ENCODE results near the gene NOTUM. TPM values are rescaled to one million over a fixed set of nuclear protein-coding genes. Genes with fewer than 3 reads are reported as not detected.

The NOTUM gene
- total RNA-seq, 2 experiments from 2014 or later: not detected

GRCh38 chr17:81924557-81925532 lies 36.1 kb downstream of the NOTUM start:
- peak overlapping the region; percentile 77 for H3K4me3 Mint-ChIP-seq
- no peaks in the 10 kb centered on the region for H3K9me3 Mint-ChIP-seq
- H3K36me3 Mint-ChIP-seq (ENCODE audit: low read depth): peaks cover 4% of the 10 kb centered on the region
- peaks cover 20% of the 10 kb centered on the region for H3K4me1 Mint-ChIP-seq (ENCODE audit: low read depth)
- H3K36me3 ChIP-seq (ENCODE audit: insufficient read depth, low read length): peaks cover 4% of the 10 kb centered on the region
- POLR2A ChIA-PET: interaction anchor here (0.7 to 3.5 kb wide), 4 partner anchors 8 to 222 kb away, joined by 3 to 26 read pairs (median 3); partner anchors contain the start of gene SIRT7
- peaks cover 16 to 17% of the 10 kb centered on the region in 2 experiments for H3K27me3 ChIP-seq (ENCODE audit: control insufficient read depth in 1 of 2, insufficient read depth in 2 of 2, low read length in 2 of 2)
- H3K4me1 ChIP-seq (ENCODE audit: insufficient read depth, low read length): peaks cover 55% of the 10 kb centered on the region
- H3K27ac ChIP-seq (ENCODE audit: low read depth in 1 of 2, low read length in 2 of 2): peak overlapping the region in 1 of 2 donors; percentile 13
- TF ChIP-seq, protein P1, sequence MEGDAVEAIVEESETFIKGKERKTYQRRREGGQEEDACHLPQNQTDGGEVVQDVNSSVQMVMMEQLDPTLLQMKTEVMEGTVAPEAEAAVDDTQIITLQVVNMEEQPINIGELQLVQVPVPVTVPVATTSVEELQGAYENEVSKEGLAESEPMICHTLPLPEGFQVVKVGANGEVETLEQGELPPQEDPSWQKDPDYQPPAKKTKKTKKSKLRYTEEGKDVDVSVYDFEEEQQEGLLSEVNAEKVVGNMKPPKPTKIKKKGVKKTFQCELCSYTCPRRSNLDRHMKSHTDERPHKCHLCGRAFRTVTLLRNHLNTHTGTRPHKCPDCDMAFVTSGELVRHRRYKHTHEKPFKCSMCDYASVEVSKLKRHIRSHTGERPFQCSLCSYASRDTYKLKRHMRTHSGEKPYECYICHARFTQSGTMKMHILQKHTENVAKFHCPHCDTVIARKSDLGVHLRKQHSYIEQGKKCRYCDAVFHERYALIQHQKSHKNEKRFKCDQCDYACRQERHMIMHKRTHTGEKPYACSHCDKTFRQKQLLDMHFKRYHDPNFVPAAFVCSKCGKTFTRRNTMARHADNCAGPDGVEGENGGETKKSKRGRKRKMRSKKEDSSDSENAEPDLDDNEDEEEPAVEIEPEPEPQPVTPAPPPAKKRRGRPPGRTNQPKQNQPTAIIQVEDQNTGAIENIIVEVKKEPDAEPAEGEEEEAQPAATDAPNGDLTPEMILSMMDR (IDR thresholded peaks at IDR 0.05): no peak
- CTCF ChIA-PET: interaction anchor here (1.2 to 3.9 kb wide), 2 partner anchors 35 kb away, joined by 3 to 16 read pairs; no protein-coding TSS in a partner anchor
- intact Hi-C loops (cut with DNase I, micrococcal nuclease): loop anchor here (5.0 kb wide), 3 partner anchors 33 to 223 kb away; partner anchors contain the start of genes ALYREF (in 1 of the 2), ANAPC11 (in 1 of the 2), ARHGDIA (in 1 of the 2) and MRPL12 (in 1 of the 2)
- DNase-seq: peak in 5 of 14 experiments; percentile 33 to 63 (median 49)
- H3K27ac Mint-ChIP-seq: peak overlapping the region; percentile 33
- ATAC-seq (ENCODE audit: poor library complexity): no peak
- H3K27me3 Mint-ChIP-seq: peaks cover 5% of the 10 kb centered on the region
- H3K9me3 ChIP-seq (ENCODE audit: control insufficient read depth in 1 of 2, insufficient read depth in 1 of 2, low read length in 2 of 2): no peaks in the 10 kb centered on the region
- H3K4me3 ChIP-seq (ENCODE audit: low read length): no peak overlapping the region

- Mint-ChIP-seq H3K27me3 (no peaks in the 10 kb centered on the region), H3K9me3 (no peaks in the 10 kb centered on the region), H3K4me3 (peak overlapping the region; percentile 68), H3K4me1 (ENCODE audit: low read depth) (peaks cover 21% of the 10 kb centered on the region), H3K27ac (no peak overlapping the region), H3K36me3 (ENCODE audit: low read depth) (peaks cover 4% of the 10 kb centered on the region)
- peaks cover 55% of the 10 kb centered on the region for H3K4me1 ChIP-seq (ENCODE audit: insufficient read depth, low read length)
- H3K27ac ChIP-seq (ENCODE audit: low read depth in 1 of 2, low read length in 2 of 2): no peak overlapping the region
- peaks cover 4% of the 10 kb centered on the region for H3K36me3 ChIP-seq (ENCODE audit: insufficient read depth, low read length)
- TF ChIP-seq, protein P1 (IDR thresholded peaks at IDR 0.05): no peak
- intact Hi-C loops (cut with DNase I, micrococcal nuclease): no loop called here
- ATAC-seq (ENCODE audit: poor library complexity): no peak
- peak in 2 of 14 experiments; percentile 57 to 62 for DNase-seq
- peak overlapping the region; percentile 8 for H3K4me3 ChIP-seq (ENCODE audit: low read length)
- ChIA-PET CTCF (interaction anchor here (1.2 kb wide), 1 partner anchor 36 kb away, joined by 3 read pairs; no protein-coding TSS in a partner anchor), POLR2A (interaction anchor here (0.7 kb wide), 1 partner anchor 62 kb away, joined by 3 read pairs; no protein-coding TSS in a partner anchor)
- H3K27me3 ChIP-seq (ENCODE audit: control insufficient read depth in 1 of 2, insufficient read depth in 2 of 2, low read length in 2 of 2): peaks cover 4 to 7% of the 10 kb centered on the region in 2 experiments
- no peaks in the 10 kb centered on the region for H3K9me3 ChIP-seq (ENCODE audit: control insufficient read depth in 1 of 2, insufficient read depth in 1 of 2, low read length in 2 of 2)
These were observed 37.4 kb downstream of the NOTUM start for GRCh38 chr17:81923302-81924260.

Data from CD4-positive, alpha-beta T cell (primary cell).